K562 (cell line): ENCODE data around the gene RNF126. TPM values are rescaled to one million over a fixed set of nuclear protein-coding genes. Genes with fewer than 3 reads are reported as not detected.

Experiments
- ATAC-seq: fragments of 200-7000 bp; cut with Tn5 transposase; 3 replicates; pipeline ENCODE4 v1.9.1; 2020; ENCODE audit warnings: moderate library complexity
- BruUV-seq: library from RNA; stranded (reverse); fragments of 400-500 nt; replicated peaks from 2 replicates; lab custom pipeline; 2021; lab: Mats Ljungman, UMichigan
- CTCF ChIA-PET: fragments of 300-600 bp; formaldehyde crosslinking; extraction: SDS; loops from one replicate; lab custom pipeline; 2021; ENCODE audit warnings: low intra/inter-chr PET ratio; lab: Yijun Ruan, JAX
- POLR2A ChIA-PET: fragments of 300-600, 350-650 bp; sonication (Branson Sonifier 250); formaldehyde crosslinking; extraction: SDS; loops from one replicate; lab custom pipeline; 2021; ENCODE audit warnings: antibody characterized with exemption, inconsistent platforms; lab: Yijun Ruan, JAX
- DNase-seq, 4 experiments: peaks; one replicate each; pipeline versions ENCODE4 v3.0.0 to v3.0.0-alpha.2; 2011 to 2018; ENCODE audit warnings: low spot score in 3 of 4, mixed read lengths in 3 of 4; ENCODE audit errors: extremely low read depth in 1 of 4
- FAIRE-seq: peaks from 2 replicates; lab custom pipeline; 2011; peaks lifted over from hg19 to GRCh38; lab: Jason Lieb, UNC
- H2AFZ ChIP-seq: 2 replicates; pipeline ENCODE4 v1.6.0; 2011; ENCODE audit warnings: low read depth, low read length, control low read depth, inconsistent platforms
- H3K27ac ChIP-seq: fragments of 200-600 bp; 3 replicates; pipeline ENCODE4 v1.8.0; 2011; ENCODE audit warnings: low read depth, mild to moderate bottlenecking, control low read depth, inconsistent platforms, low read length, moderate library complexity, mixed read lengths; ENCODE audit errors: extremely low read depth
- H3K27me3 ChIP-seq, 2 experiments: fragments of 300-600 bp in 1 of 2; 2 replicates in 1 of 2; 3 replicates in 1 of 2; pipeline versions ENCODE4 v1.6.0 to v1.8.0; 2011; ENCODE audit warnings: inconsistent platforms in 2 of 2, low read length in 2 of 2, mild to moderate bottlenecking in 1 of 2, mixed read lengths in 1 of 2, moderate library complexity in 1 of 2; ENCODE audit not compliant: control insufficient read depth in 2 of 2, insufficient read depth in 2 of 2
- H3K36me3 ChIP-seq: fragments of 300-600 bp; 3 replicates; pipeline ENCODE4 v1.8.0; 2011; ENCODE audit warnings: mild to moderate bottlenecking, low read length, inconsistent platforms; ENCODE audit not compliant: control insufficient read depth, insufficient read depth
- H3K4me1 ChIP-seq, 2 experiments: fragments of 200-600 bp in 1 of 2; replicated peaks in 1 of 2; 2 replicates in 1 of 2; 3 replicates in 1 of 2; pipeline versions ENCODE4 v1.5.1 to v1.8.0; 2011; ENCODE audit warnings: inconsistent platforms in 2 of 2, low read length in 2 of 2, mild to moderate bottlenecking in 1 of 2, mixed read lengths in 1 of 2, moderate library complexity in 1 of 2; ENCODE audit not compliant: control insufficient read depth in 2 of 2, insufficient read depth in 2 of 2
- H3K4me2 ChIP-seq: 2 replicates; pipeline ENCODE4 v1.6.1; 2011; ENCODE audit warnings: low read length, control low read depth, inconsistent platforms, mixed read lengths; ENCODE audit not compliant: insufficient read depth
- H3K4me3 ChIP-seq: fragments of 200-600 bp; sonication (generic), shearing (Covaris generic); 2 replicates; pipeline ENCODE4 v1.5.1; 2016; ENCODE audit warnings: control low read depth, inconsistent platforms
- H3K79me2 ChIP-seq: fragments of 200-600 bp; 3 replicates; pipeline ENCODE4 v1.8.0; 2011; ENCODE audit warnings: low read length, inconsistent platforms; ENCODE audit not compliant: control insufficient read depth, insufficient read depth
- H3K9ac ChIP-seq, 2 experiments: 2 replicates each; pipeline versions ENCODE4 v1.6.0 to v1.6.1; 2011; ENCODE audit warnings: low read depth in 2 of 2, low read length in 2 of 2, control low read depth in 1 of 2, inconsistent platforms in 1 of 2, mild to moderate bottlenecking in 1 of 2, mixed read lengths in 1 of 2; ENCODE audit not compliant: insufficient read depth in 1 of 2
- H3K9me1 ChIP-seq: one replicate; pipeline ENCODE4 v1.6.0; 2011; ENCODE audit warnings: inconsistent platforms, mild to moderate bottlenecking, low read length, moderate library complexity; ENCODE audit not compliant: control insufficient read depth, insufficient read depth
- H3K9me3 ChIP-seq: replicated peaks from 2 replicates; pipeline ENCODE4 v1.5.1; 2011; ENCODE audit warnings: low read depth, low read length, inconsistent platforms; ENCODE audit not compliant: control insufficient read depth, insufficient read depth
- H4K20me1 ChIP-seq: replicated peaks from 2 replicates; pipeline ENCODE4 v1.6.1; 2011; ENCODE audit warnings: low read length, inconsistent platforms, mixed read lengths; ENCODE audit not compliant: control insufficient read depth, insufficient read depth
- KDM5B ChIP-seq: fragments of 200-600 bp; sonication (generic); IDR thresholded peaks from 2 replicates; pipeline ENCODE4 v1.6.1; 2012; ENCODE audit warnings: low read depth, mild to moderate bottlenecking, moderate library complexity, low read length, control low read depth, inconsistent platforms; ENCODE audit not compliant: insufficient replicate concordance
- POLR2G ChIP-seq: fragments of 200-400 bp; formaldehyde crosslinking; IDR thresholded peaks from 2 replicates; pipeline ENCODE4 v1.6.1; 2017; ENCODE audit warnings: low read depth, mild to moderate bottlenecking, antibody characterized with exemption, low read length, moderate library complexity
- ZFX ChIP-seq: sonication (generic); formaldehyde crosslinking; IDR thresholded peaks from 2 replicates; pipeline ENCODE4 v1.8.0; 2022; ENCODE audit warnings: mild to moderate bottlenecking, missing genetic modification reagents, moderate library complexity
- ZNF143 ChIP-seq: sonication (generic); formaldehyde crosslinking; IDR thresholded peaks from 2 replicates; pipeline ENCODE4 v1.9.0; 2022; ENCODE audit warnings: mild to moderate bottlenecking, missing genetic modification reagents
- ZNF146 ChIP-seq: IDR thresholded peaks from one replicate; pipeline ENCODE4 v1.6.1; 2018; ENCODE audit warnings: missing compliant biosample characterization; ENCODE audit not compliant: unreplicated experiment
- ZSCAN29 ChIP-seq: fragments of 450-650 bp; IDR thresholded peaks from 2 replicates; pipeline ENCODE4 v1.6.1; 2017
- WGBS: fragments of 100-300 bp; shearing (Covaris generic); methylation state at CpG from one replicate; pipeline ENCODE4 v1.1.6; 2016; ENCODE audit warnings: low coverage, mixed read lengths; ENCODE audit not compliant: insufficient coverage; ENCODE audit errors: missing lambda C conversion rate; 5-methylcytosine and 5-hydroxymethylcytosine counted together
- in situ Hi-C: fragments of 300-500 bp; cut with MboI; formaldehyde crosslinking; loops from 4 replicates; pipeline ENCODE4 v1.15.0; 2018; ENCODE audit warnings: inconsistent platforms, mixed read lengths
- intact Hi-C: fragments of 100-400 bp; cut with micrococcal nuclease; formaldehyde crosslinking; loops from 2 replicates; pipeline ENCODE4 v1.14.2; 2022
- polyA plus RNA-seq, 8 experiments: library from polyadenylated mRNA; depleted of rRNA in 4 of 8; stranded (reverse) in 5 of 8; unstranded in 3 of 8; fragments of >200 nt; fragmentation: Nextera tagmentation in 2 of 8; fragmentation: Illumina TruSeq in 1 of 8; extraction: Ambion mirVana in 2 of 8; extraction: Trizol in 1 of 8; gene quantifications; 2 replicates each; pipeline versions ENCODE4 v1.2.1 to v1.2.3, GENCODE V29; 2011 to 2014; ENCODE audit warnings: inconsistent platforms in 1 of 8, missing spikeins in 1 of 8
- total RNA-seq, 7 experiments: library from RNA; depleted of rRNA in 6 of 7; stranded (reverse); fragments of >200 nt in 6 of 7; fragmentation: Illumina TruSeq in 2 of 7; extraction: Trizol in 2 of 7; gene quantifications; 2 replicates each; pipeline versions ENCODE4 v1.2.1 to v1.2.3, GENCODE V29; 2011 to 2021; ENCODE audit warnings: low replicate concordance in 1 of 7

RNF126 gene
- total and polyA plus RNA-seq, 9 of the 15 experiments (the other 6 are each of a cell fraction or from before 2014, with no cell fraction given), result 0.27 to 101 (median 12.3) TPM

DNA sequence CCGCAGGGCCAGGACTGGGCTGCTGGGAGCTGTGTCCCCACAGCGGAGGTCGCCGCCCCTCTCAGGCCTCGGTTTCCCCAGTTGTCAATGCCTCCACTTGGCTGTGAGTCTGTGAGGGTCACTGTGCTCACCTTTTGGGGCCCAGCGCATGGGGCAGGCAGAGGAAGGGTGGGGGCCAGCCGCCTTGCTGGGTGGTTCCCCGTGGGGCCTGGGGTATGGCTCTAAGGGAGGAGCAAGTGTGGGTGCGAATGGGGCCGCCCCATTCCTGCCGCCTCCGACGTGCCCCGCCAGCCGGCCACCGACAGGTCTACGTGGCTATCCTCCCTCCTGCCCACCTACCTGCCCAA is 24.1 kb downstream of the RNF126 start:
- Histone ChIP-seq H3K27ac (no peak overlapping the region; the same call in 2 of the 3 replicates), H4K20me1 (no peaks in the 10 kb centered on the region), H3K4me2 (peak overlapping the region; percentile 84), H3K9me1 (no peaks in the 10 kb centered on the region), H3K9me3 (no peaks in the 10 kb centered on the region), H3K9ac (peak overlapping the region in 1 of 2 experiments; percentile 89; a peak in 3 of 4 replicates), H3K4me3 (peak overlapping the region; percentile 47), H2AFZ (peak overlapping the region; percentile 89), H3K27me3 (no peaks in the 10 kb centered on the region), H3K4me1 (peaks cover 4 to 60% of the 10 kb centered on the region in 2 experiments; a peak in 4 of 5 replicates), H3K36me3 (peaks cover under 1% of the 10 kb centered on the region; the same call in 1 of the 3 replicates), H3K79me2 (peaks cover 2% of the 10 kb centered on the region)
- BruUV-seq, result no TSS peak
- WGBS, result 26% methylated on average over 10 of the region's 17 CpGs
- DNase-seq, result no peak
- no peak for FAIRE-seq
- TF ChIP-seq ZSCAN29, result no peak
- TF ChIP-seq ZNF143 (CRISPR knock-in tag), result peak; percentile 38; the same call in 1 of the 2 replicates
- TF ChIP-seq ZFX (CRISPR knock-in tag), result peak; percentile 1; the same call in 1 of the 2 replicates
- TF ChIP-seq POLR2G, result peak; percentile 37; the same call in 1 of the 2 replicates
- TF ChIP-seq KDM5B, result peak; percentile 10
- no peak for TF ChIP-seq ZNF146 (CRISPR knock-in tag)
- no peak for ATAC-seq
- CTCF ChIA-PET, result no interaction called here
- POLR2A ChIA-PET, result no interaction called here
- in situ Hi-C loops, result no loop called here
- intact Hi-C loops, result no loop called here
